ENCODE data around the gene SLC7A4.

The SLC7A4 gene

DNA sequence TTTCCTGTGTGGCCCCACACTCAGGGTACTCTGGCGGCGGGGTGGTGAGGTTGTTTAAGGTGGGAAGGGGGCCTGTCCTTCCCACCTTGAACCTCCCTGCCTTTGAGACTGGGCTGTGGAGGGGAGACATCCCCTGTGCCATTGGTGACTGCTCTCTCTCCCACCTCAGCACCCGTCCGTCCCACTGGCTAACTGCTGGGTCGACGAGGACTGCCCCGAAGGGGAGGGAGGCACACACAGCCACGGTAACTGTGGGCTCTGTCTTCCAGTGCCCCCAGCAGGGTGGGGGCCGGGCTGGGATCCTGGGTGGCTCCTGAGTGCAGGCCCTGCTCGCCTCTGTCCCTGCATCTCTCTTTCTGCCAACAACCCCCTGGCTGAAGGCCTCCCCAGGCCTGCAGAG is 9.9 kb downstream of the SLC7A4 start:
- Histone ChIP-seq H3K36me3 (replicated peaks) (no peaks in the 10 kb centered on the region), H3K27me3 (replicated peaks) (no peaks in the 10 kb centered on the region), H3K27ac (no peak overlapping the region), H3K4me3 (ENCODE audit: low read depth, low read length) (no peak overlapping the region)
- in situ Hi-C loops (cut with HindIII; ENCODE audit: low pct_ligation_motif_present, low sequenced_read_pairs): no loop called here
- DNase-seq: no peak
- TF ChIP-seq, protein P1, sequence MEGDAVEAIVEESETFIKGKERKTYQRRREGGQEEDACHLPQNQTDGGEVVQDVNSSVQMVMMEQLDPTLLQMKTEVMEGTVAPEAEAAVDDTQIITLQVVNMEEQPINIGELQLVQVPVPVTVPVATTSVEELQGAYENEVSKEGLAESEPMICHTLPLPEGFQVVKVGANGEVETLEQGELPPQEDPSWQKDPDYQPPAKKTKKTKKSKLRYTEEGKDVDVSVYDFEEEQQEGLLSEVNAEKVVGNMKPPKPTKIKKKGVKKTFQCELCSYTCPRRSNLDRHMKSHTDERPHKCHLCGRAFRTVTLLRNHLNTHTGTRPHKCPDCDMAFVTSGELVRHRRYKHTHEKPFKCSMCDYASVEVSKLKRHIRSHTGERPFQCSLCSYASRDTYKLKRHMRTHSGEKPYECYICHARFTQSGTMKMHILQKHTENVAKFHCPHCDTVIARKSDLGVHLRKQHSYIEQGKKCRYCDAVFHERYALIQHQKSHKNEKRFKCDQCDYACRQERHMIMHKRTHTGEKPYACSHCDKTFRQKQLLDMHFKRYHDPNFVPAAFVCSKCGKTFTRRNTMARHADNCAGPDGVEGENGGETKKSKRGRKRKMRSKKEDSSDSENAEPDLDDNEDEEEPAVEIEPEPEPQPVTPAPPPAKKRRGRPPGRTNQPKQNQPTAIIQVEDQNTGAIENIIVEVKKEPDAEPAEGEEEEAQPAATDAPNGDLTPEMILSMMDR (IDR thresholded peaks at IDR 0.05; ENCODE audit: low read depth, low read length, missing control alignments): no peak

DNA sequence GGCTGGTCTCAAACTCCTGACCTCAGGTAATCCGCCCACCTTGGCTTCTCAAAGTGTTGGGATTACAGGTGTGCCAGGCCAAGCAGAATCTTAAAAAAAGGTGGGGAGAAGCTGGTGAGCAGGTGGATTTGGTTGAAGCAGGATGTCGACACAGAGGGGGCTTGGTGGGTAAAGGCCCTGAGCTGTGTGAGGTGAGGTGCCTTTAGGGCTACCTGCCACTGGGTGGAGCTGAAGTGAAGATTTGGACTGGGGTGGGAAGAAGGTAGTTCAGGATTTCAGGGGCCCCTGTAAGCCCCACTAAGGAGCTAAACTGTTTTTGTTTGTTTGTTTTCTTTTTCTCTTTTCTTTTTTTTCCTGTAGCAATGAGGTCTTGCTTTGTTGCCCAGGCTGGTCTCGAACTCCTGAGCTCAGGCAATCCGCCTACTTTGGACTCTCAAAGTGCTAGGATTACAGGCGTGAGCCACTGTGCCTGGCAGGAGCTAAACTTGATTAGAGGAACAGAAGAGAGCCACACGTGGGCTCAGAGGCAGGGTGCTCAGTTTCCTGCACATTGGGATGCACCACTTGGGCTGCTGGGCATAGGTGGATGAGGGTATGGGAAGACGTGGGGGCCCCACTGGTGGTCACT is 11.4 kb downstream of the SLC7A4 start:
- TF ChIP-seq, protein P1 (IDR thresholded peaks at IDR 0.05; ENCODE audit: low read depth, low read length, missing control alignments): peak; percentile 71
- Histone ChIP-seq H3K27ac (no peak overlapping the region), H3K4me3 (ENCODE audit: low read depth, low read length) (no peak overlapping the region), H3K27me3 (replicated peaks) (no peaks in the 10 kb centered on the region), H3K36me3 (replicated peaks) (no peaks in the 10 kb centered on the region)
- in situ Hi-C loops (cut with HindIII; ENCODE audit: low pct_ligation_motif_present, low sequenced_read_pairs): no loop called here
- no peak for DNase-seq

DNA sequence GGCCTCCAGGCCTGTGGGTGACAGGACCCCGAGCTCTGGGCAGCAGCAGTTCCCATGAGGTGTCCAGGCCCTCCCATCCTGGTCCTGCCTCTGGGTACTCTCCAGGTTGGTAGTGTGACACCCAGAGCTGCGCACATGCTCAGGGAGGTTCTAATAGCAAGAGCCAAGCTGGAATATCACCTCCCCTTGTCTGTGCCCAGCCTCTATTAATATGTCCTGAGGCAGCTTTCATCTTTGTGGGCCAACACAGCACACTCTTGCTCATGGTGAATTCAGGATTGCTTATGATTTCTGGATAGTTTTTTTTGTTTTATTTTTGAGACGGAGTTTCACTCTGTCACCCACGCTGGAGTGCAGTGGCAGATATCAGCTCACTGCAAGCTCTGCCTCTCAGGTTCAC is 14.0 kb downstream of the SLC7A4 start:
- Histone ChIP-seq H3K36me3 (replicated peaks) (no peaks in the 10 kb centered on the region), H3K27me3 (replicated peaks) (no peaks in the 10 kb centered on the region), H3K4me3 (ENCODE audit: low read depth, low read length) (no peak overlapping the region), H3K27ac (no peak overlapping the region)
- no peak for DNase-seq
- in situ Hi-C loops (cut with HindIII; ENCODE audit: low pct_ligation_motif_present, low sequenced_read_pairs): no loop called here
- TF ChIP-seq, protein P1 (IDR thresholded peaks at IDR 0.05; ENCODE audit: low read depth, low read length, missing control alignments): no peak

DNA sequence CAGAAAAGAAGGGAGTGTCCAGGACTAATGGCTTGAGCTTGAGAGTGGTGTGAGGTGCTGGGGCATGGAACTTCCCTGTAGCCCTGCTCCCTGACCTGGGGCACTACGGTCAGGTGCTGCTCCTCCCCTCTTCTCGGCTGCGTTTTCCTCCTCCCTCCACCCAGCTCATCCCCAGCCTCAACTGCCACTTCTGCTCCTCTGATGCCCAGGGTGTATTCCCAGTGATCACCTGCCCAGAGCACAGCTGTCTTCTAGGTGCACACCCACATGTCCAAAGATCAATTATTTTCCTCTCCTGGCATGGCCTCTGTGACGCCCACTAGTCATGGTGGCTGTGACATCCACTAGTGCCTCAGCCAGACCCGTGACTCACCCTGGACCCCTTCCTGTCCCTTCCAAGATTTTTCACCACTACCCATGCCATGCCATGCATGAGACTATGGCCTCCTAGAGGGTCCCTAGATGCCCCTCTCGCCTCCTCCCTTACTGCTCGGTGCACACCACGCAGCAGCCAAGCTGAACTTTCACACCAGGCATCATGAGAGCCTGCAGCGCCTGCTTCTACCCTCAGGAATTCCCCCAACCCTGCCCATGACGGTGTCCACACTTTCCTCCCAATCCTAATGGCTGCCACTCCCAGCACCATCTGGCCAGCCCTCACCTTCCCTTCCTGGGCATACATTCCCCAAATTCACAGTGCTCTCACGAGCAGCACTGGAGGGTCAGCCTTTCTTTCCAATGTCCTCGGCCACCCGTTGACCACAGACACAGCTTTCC is 15.5 kb downstream of the SLC7A4 start:
- in situ Hi-C loops (cut with HindIII; ENCODE audit: low pct_ligation_motif_present, low sequenced_read_pairs): no loop called here
- Histone ChIP-seq H3K27me3 (replicated peaks) (no peaks in the 10 kb centered on the region), H3K36me3 (replicated peaks) (no peaks in the 10 kb centered on the region), H3K27ac (no peak overlapping the region), H3K4me3 (ENCODE audit: low read depth, low read length) (no peak overlapping the region)
- DNase-seq: no peak
- TF ChIP-seq, protein P1 (IDR thresholded peaks at IDR 0.05; ENCODE audit: low read depth, low read length, missing control alignments): no peak

DNA sequence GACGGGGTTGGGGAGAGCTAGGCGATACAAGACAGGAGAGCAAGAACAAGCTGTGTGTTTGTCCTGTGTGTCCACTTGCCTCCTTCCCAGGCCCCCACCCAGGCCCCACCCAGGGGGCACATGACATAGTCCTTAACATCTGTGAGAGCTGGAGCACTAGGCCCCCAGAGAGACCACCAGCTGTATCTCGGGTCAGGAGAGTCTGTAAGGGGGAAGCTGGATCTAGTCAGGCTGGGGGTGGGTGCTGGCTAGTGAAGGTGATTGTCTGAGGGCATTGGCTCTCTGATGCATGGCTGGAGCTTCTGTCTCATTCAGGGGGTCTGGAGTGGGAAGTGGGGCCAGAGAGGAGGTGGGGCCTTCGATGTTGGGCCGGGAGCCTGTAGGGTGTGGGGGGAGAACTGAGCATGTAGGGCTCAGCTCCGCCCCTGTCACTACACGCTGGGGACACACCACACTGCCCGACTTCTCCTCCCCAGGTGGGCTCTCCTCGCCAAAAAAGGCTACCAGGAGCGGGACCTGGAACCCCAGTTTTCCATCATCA is 16.8 kb downstream of the SLC7A4 start:
- Histone ChIP-seq H3K4me3 (ENCODE audit: low read depth, low read length) (no peak overlapping the region), H3K27ac (no peak overlapping the region), H3K36me3 (replicated peaks) (no peaks in the 10 kb centered on the region), H3K27me3 (replicated peaks) (no peaks in the 10 kb centered on the region)
- DNase-seq: no peak
- in situ Hi-C loops (cut with HindIII; ENCODE audit: low pct_ligation_motif_present, low sequenced_read_pairs): no loop called here
- TF ChIP-seq, protein P1 (IDR thresholded peaks at IDR 0.05; ENCODE audit: low read depth, low read length, missing control alignments): no peak

All from brain microvascular endothelial cell (primary cell).